HEK293 (cell line): ENCODE results near the gene TMEM119.
A peak's percentile ranks its signal among the peaks of the same experiment; 100 is the strongest.

Source experiments
- CTCF ChIA-PET: fragments of 350-600 bp; formaldehyde crosslinking; extraction: SDS; loops from one replicate; lab custom pipeline; 2021; ENCODE audit warnings: antibody characterized with exemption; lab: Yijun Ruan, JAX
- POLR2A ChIA-PET: fragments of 300-600 bp; formaldehyde crosslinking; extraction: SDS; loops from one replicate; lab custom pipeline; 2020; ENCODE audit warnings: antibody characterized with exemption, inconsistent platforms; lab: Yijun Ruan, JAX
- H3K27ac ChIP-seq: fragments of 200-500 bp; sonication (Bioruptor generic); 2 replicates; pipeline ENCODE4 v1.5.1; 2014; ENCODE audit warnings: low read depth, low read length, control low read depth, inconsistent platforms; ENCODE audit errors: extremely low read depth
- H3K36me3 ChIP-seq, 2 experiments: fragments of 200-500 bp in 1 of 2; sonication (Bioruptor generic) in 1 of 2; 1 replicate in 1 of 2; 2 replicates in 1 of 2; pipeline ENCODE4 v1.5.1; 2014 to 2017; ENCODE audit warnings: inconsistent platforms in 2 of 2, low read length in 2 of 2; ENCODE audit not compliant: control insufficient read depth in 2 of 2, insufficient read depth in 1 of 2
- H3K4me1 ChIP-seq: fragments of 200-500 bp; sonication (Bioruptor generic); 2 replicates; pipeline ENCODE4 v1.5.1; 2014; ENCODE audit warnings: mild to moderate bottlenecking, low read length, inconsistent platforms; ENCODE audit not compliant: control insufficient read depth, insufficient read depth
- H3K4me3 ChIP-seq: 2 replicates; pipeline ENCODE4 v1.5.1; 2011; ENCODE audit warnings: low read depth, mild to moderate bottlenecking, control low read depth, low read length, moderate library complexity
- H3K9me3 ChIP-seq: fragments of 200-500 bp; sonication (Bioruptor generic); 2 replicates; pipeline ENCODE4 v1.5.1; 2014; ENCODE audit warnings: low read depth, low read length, inconsistent platforms; ENCODE audit not compliant: control insufficient read depth, insufficient read depth
- GLI2 ChIP-seq: fragments of 450-650 bp; formaldehyde crosslinking; IDR thresholded peaks from 2 replicates; pipeline ENCODE4; 2017; ENCODE audit warnings: missing biosample characterization, missing genetic modification characterization, low read depth, borderline replicate concordance
- GLIS2 ChIP-seq: fragments of 450-650 bp; formaldehyde crosslinking; IDR thresholded peaks from 2 replicates; pipeline ENCODE4 v1.5.1; 2016; ENCODE audit warnings: missing biosample characterization, missing genetic modification characterization
- KLF10 ChIP-seq: fragments of 450-650 bp; IDR thresholded peaks from 2 replicates; pipeline ENCODE4 v1.5.1; 2018; ENCODE audit warnings: missing biosample characterization, mild to moderate bottlenecking, missing genetic modification characterization
- MZF1 ChIP-seq: fragments of 450-650 bp; formaldehyde crosslinking; IDR thresholded peaks from 2 replicates; pipeline ENCODE4 v1.5.1; 2017; ENCODE audit warnings: missing biosample characterization, missing genetic modification characterization, borderline replicate concordance
- SP3 ChIP-seq: fragments of 450-650 bp; formaldehyde crosslinking; IDR thresholded peaks from 2 replicates; pipeline ENCODE4 v1.5.1; 2016; ENCODE audit warnings: missing biosample characterization, missing genetic modification characterization
- WT1 ChIP-seq: fragments of 450-650 bp; formaldehyde crosslinking; IDR thresholded peaks from 2 replicates; pipeline ENCODE4 v1.5.1; 2016; ENCODE audit warnings: missing biosample characterization, missing genetic modification characterization
- ZFP3 ChIP-seq: fragments of 450-650 bp; formaldehyde crosslinking; IDR thresholded peaks from 2 replicates; pipeline ENCODE4 v1.5.1; 2016; ENCODE audit warnings: low read depth, missing biosample characterization, missing genetic modification characterization
- ZFP41 ChIP-seq: fragments of 450-650 bp; formaldehyde crosslinking; IDR thresholded peaks from 2 replicates; pipeline ENCODE4 v1.5.1; 2016; ENCODE audit warnings: missing biosample characterization, missing genetic modification characterization, borderline replicate concordance
- ZIC2 ChIP-seq: fragments of 450-650 bp; formaldehyde crosslinking; IDR thresholded peaks from 2 replicates; pipeline ENCODE4 v1.5.1; 2016; ENCODE audit warnings: missing biosample characterization, missing genetic modification characterization
- ZNF10 ChIP-seq: fragments of 450-650 bp; formaldehyde crosslinking; IDR thresholded peaks from 2 replicates; pipeline ENCODE4 v1.5.1; 2017; ENCODE audit warnings: missing biosample characterization, missing genetic modification characterization
- ZNF169 ChIP-seq: fragments of 450-650 bp; formaldehyde crosslinking; IDR thresholded peaks from 2 replicates; pipeline ENCODE4 v1.5.1; 2016; ENCODE audit warnings: missing biosample characterization, missing genetic modification characterization
- ZNF184 ChIP-seq: fragments of 450-650 bp; IDR thresholded peaks from 2 replicates; pipeline ENCODE4 v1.5.1; 2018; ENCODE audit warnings: missing biosample characterization, mild to moderate bottlenecking, missing genetic modification characterization
- ZNF19 ChIP-seq: fragments of 450-650 bp; formaldehyde crosslinking; IDR thresholded peaks from 2 replicates; pipeline ENCODE4; 2016; ENCODE audit warnings: missing biosample characterization, missing genetic modification characterization, low read depth
- ZNF266 ChIP-seq: fragments of 450-650 bp; formaldehyde crosslinking; IDR thresholded peaks from 2 replicates; pipeline ENCODE4 v1.5.1; 2016; ENCODE audit warnings: missing biosample characterization, missing genetic modification characterization, low read depth
- ZNF311 ChIP-seq: fragments of 450-650 bp; formaldehyde crosslinking; IDR thresholded peaks from 2 replicates; pipeline ENCODE4 v1.5.1; 2017; ENCODE audit warnings: missing biosample characterization, missing genetic modification characterization, borderline replicate concordance
- ZNF324 ChIP-seq: fragments of 450-650 bp; formaldehyde crosslinking; IDR thresholded peaks from 2 replicates; pipeline ENCODE4 v1.5.1; 2016; ENCODE audit warnings: missing biosample characterization, missing genetic modification characterization
- ZNF416 ChIP-seq: fragments of 450-650 bp; formaldehyde crosslinking; IDR thresholded peaks from 2 replicates; pipeline ENCODE4 v1.5.1; 2016; ENCODE audit warnings: missing biosample characterization, missing genetic modification characterization
- ZNF560 ChIP-seq: fragments of 450-650 bp; formaldehyde crosslinking; IDR thresholded peaks from 2 replicates; pipeline ENCODE4 v1.5.1; 2017; ENCODE audit warnings: missing biosample characterization, missing genetic modification characterization, borderline replicate concordance
- ZNF626 ChIP-seq: fragments of 450-650 bp; sonication (Bioruptor Pico); formaldehyde crosslinking; IDR thresholded peaks from 2 replicates; pipeline ENCODE4 v1.5.1; 2018; ENCODE audit warnings: missing biosample characterization, missing genetic modification characterization, inconsistent platforms
- ZNF629 ChIP-seq: fragments of 450-650 bp; formaldehyde crosslinking; IDR thresholded peaks from 2 replicates; pipeline ENCODE4 v1.5.1; 2017; ENCODE audit warnings: missing biosample characterization, missing genetic modification characterization
- ZNF843 ChIP-seq: fragments of 450-650 bp; formaldehyde crosslinking; IDR thresholded peaks from 2 replicates; pipeline ENCODE4 v1.5.1; 2016; ENCODE audit warnings: missing biosample characterization, missing genetic modification characterization
- TF ChIP-seq, protein P1 (sequence below): fragments of 450-650 bp; formaldehyde crosslinking; IDR thresholded peaks from 2 replicates; pipeline ENCODE4 v1.5.1; 2016; ENCODE audit warnings: missing biosample characterization, missing genetic modification characterization, low read depth
- TF ChIP-seq, protein P2 (sequence below): fragments of 450-650 bp; formaldehyde crosslinking; IDR thresholded peaks from 2 replicates; pipeline ENCODE4 v1.5.1; 2017; ENCODE audit warnings: missing biosample characterization, missing genetic modification characterization
- TF ChIP-seq, protein P3 (sequence below): fragments of 450-650 bp; formaldehyde crosslinking; IDR thresholded peaks from 2 replicates; pipeline ENCODE4 v1.5.1; 2016; ENCODE audit warnings: missing biosample characterization, missing genetic modification characterization
- TF ChIP-seq, protein P4 (sequence below): fragments of 450-650 bp; formaldehyde crosslinking; optimal IDR thresholded peaks from 2 replicates; pipeline ENCODE3; 2016; ENCODE audit warnings: missing biosample characterization, mild to moderate bottlenecking, missing genetic modification characterization
- TF ChIP-seq, protein P5 (sequence below): fragments of 450-650 bp; formaldehyde crosslinking; IDR thresholded peaks from 2 replicates; pipeline ENCODE4 v1.5.1; 2016; ENCODE audit warnings: missing biosample characterization, missing genetic modification characterization

TMEM119 gene

DNA sequence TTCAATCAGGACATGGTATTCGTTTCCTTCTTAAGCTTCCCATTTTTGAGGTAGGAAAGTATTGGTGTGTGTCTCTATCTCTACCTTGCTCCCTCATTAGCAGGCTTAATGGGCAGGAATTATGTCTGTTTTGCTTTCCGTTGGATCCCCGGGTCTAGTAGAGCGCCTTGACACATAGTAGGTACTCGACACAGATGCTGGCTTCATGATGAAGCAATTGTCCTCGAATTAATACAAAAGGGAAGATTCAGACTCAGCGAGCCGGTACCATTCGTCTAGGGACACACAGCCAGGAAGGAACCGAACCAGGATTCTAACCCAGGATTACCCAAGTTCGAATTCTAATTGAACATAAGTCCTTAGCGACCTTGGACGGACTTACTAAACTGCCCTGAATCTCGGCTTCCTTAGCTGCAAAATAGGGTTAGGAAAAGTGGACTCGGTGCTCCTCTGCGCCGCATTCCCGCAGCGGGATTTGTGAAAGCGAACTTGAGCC, 36.0 kb downstream of the TMEM119 start (continued):
- TF ChIP-seq, protein P1, sequence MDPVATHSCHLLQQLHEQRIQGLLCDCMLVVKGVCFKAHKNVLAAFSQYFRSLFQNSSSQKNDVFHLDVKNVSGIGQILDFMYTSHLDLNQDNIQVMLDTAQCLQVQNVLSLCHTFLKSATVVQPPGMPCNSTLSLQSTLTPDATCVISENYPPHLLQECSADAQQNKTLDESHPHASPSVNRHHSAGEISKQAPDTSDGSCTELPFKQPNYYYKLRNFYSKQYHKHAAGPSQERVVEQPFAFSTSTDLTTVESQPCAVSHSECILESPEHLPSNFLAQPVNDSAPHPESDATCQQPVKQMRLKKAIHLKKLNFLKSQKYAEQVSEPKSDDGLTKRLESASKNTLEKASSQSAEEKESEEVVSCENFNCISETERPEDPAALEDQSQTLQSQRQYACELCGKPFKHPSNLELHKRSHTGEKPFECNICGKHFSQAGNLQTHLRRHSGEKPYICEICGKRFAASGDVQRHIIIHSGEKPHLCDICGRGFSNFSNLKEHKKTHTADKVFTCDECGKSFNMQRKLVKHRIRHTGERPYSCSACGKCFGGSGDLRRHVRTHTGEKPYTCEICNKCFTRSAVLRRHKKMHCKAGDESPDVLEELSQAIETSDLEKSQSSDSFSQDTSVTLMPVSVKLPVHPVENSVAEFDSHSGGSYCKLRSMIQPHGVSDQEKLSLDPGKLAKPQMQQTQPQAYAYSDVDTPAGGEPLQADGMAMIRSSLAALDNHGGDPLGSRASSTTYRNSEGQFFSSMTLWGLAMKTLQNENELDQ (tag by site-specific recombination) = no peak
- TF ChIP-seq, protein P2, sequence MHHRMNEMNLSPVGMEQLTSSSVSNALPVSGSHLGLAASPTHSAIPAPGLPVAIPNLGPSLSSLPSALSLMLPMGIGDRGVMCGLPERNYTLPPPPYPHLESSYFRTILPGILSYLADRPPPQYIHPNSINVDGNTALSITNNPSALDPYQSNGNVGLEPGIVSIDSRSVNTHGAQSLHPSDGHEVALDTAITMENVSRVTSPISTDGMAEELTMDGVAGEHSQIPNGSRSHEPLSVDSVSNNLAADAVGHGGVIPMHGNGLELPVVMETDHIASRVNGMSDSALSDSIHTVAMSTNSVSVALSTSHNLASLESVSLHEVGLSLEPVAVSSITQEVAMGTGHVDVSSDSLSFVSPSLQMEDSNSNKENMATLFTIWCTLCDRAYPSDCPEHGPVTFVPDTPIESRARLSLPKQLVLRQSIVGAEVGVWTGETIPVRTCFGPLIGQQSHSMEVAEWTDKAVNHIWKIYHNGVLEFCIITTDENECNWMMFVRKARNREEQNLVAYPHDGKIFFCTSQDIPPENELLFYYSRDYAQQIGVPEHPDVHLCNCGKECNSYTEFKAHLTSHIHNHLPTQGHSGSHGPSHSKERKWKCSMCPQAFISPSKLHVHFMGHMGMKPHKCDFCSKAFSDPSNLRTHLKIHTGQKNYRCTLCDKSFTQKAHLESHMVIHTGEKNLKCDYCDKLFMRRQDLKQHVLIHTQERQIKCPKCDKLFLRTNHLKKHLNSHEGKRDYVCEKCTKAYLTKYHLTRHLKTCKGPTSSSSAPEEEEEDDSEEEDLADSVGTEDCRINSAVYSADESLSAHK (tag by site-specific recombination) = no peak
- TF ChIP-seq ZNF19 (tag by site-specific recombination) (no peak), ZNF311 (no peak), ZNF843 (tag by site-specific recombination) (no peak)

DNA sequence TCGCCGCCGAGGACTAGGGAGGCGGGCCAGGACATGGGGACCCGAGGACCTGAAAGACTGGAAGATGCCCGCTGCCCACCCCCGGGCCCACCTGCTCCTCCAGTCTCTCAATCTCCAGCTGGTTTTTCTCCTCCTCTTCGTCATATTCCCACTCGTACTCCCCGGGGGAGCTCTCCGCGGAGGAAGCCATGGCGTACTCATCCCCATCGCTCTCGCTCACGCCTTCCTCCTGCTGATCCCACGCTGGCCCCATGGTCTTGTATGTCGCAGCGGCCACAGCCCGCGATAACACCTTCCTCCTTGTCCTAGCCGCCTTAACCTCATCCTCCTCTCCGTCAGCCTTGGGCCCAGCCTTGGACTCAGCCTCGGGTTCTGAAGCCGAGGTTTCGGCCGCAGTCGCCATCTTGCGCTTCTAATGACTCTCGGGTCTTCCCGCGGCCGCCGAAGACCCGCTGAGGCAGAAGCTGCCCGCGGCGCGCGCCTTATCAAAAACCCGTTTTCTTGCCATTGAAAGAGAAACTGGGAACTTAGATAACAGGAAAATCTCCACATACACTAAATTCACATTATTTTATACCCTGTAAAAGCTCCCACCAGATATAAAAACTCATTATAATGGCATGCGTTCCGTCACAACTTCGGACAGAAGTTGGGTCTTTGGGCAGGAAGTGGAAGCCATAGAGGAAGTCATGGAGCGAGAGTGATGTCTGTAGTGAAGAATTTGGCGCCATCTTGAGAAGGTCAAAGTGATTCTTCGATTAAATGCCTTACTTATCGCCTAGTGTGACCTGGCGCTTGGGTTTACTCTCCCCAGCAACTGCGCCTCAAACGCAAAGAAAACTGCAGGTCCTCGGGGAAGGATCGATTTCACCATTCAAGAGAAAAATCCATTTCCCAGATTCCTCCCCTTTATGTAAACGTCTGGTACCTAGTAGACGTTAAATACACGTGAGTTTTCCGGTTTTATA, 36.8 kb downstream of the TMEM119 start, which contains the start of gene SART3:
Gene SART3, minus strand, starts transcription at position 422 of the 968 bp plus-strand sequence. Its CDS starts 19 bp downstream, at position 403.
- POLR2A ChIA-PET = interaction anchor here (0.5 to 1.6 kb wide), 5 partner anchors 16 to 1710 kb away, joined by 3 to 6 read pairs (median 4); no protein-coding TSS in a partner anchor
- Histone ChIP-seq H3K36me3 (peaks cover 14 to 41% of the 10 kb centered on the region in 2 experiments), H3K4me1 (0 out of 2 replicates have a peak, but pooled peaks cover 2% of the 10 kb centered on the region), H3K4me3 (peak within 1 kb of the TSS; percentile 97), H3K9me3 (no peaks in the 10 kb centered on the region), H3K27ac (peak within 1 kb of the TSS; percentile 77)
- CTCF ChIA-PET = interaction anchor here (0.6 to 2.5 kb wide), 5 partner anchors 47 to 413 kb away, joined by 3 to 20 read pairs (median 5); no protein-coding TSS in a partner anchor
- no peak for TF ChIP-seq ZFP41 (tag by site-specific recombination)
- TF ChIP-seq, protein P3, sequence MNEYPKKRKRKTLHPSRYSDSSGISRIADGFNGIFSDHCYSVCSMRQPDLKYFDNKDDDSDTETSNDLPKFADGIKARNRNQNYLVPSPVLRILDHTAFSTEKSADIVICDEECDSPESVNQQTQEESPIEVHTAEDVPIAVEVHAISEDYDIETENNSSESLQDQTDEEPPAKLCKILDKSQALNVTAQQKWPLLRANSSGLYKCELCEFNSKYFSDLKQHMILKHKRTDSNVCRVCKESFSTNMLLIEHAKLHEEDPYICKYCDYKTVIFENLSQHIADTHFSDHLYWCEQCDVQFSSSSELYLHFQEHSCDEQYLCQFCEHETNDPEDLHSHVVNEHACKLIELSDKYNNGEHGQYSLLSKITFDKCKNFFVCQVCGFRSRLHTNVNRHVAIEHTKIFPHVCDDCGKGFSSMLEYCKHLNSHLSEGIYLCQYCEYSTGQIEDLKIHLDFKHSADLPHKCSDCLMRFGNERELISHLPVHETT (tag by site-specific recombination) = peak; percentile 83
- TF ChIP-seq, protein P4, sequence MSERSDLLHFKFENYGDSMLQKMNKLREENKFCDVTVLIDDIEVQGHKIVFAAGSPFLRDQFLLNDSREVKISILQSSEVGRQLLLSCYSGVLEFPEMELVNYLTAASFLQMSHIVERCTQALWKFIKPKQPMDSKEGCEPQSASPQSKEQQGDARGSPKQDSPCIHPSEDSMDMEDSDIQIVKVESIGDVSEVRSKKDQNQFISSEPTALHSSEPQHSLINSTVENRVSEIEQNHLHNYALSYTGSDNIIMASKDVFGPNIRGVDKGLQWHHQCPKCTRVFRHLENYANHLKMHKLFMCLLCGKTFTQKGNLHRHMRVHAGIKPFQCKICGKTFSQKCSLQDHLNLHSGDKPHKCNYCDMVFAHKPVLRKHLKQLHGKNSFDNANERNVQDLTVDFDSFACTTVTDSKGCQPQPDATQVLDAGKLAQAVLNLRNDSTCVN (tag by site-specific recombination) = peak; percentile 45
- peak; percentile 50; the same call in 1 of the 2 replicates for TF ChIP-seq GLIS2 (tag by site-specific recombination)
- no peak for TF ChIP-seq GLI2
- TF ChIP-seq KLF10 (tag by site-specific recombination) = peak; percentile 35
- TF ChIP-seq ZNF416 (tag by site-specific recombination) = no peak
- TF ChIP-seq ZNF629 (tag by site-specific recombination) = peak; percentile 72
- no peak for TF ChIP-seq ZNF169 (tag by site-specific recombination)
- TF ChIP-seq ZNF266 (tag by site-specific recombination) = no peak
- 0 out of 2 replicates have a peak, but pooled peaks have one; percentile 33 for TF ChIP-seq ZNF324 (tag by site-specific recombination)
- TF ChIP-seq ZNF560 (tag by site-specific recombination) = no peak
- no peak for TF ChIP-seq ZNF626 (tag by site-specific recombination)
- no peak for TF ChIP-seq ZFP3
- TF ChIP-seq, protein P5, sequence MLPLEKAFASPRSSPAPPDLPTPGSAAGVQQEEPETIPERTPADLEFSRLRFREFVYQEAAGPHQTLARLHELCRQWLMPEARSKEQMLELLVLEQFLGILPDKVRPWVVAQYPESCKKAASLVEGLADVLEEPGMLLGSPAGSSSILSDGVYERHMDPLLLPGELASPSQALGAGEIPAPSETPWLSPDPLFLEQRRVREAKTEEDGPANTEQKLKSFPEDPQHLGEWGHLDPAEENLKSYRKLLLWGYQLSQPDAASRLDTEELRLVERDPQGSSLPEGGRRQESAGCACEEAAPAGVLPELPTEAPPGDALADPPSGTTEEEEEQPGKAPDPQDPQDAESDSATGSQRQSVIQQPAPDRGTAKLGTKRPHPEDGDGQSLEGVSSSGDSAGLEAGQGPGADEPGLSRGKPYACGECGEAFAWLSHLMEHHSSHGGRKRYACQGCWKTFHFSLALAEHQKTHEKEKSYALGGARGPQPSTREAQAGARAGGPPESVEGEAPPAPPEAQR (tag by site-specific recombination) = no peak
- TF ChIP-seq ZNF10 (tag by site-specific recombination) = no peak
- no peak for TF ChIP-seq WT1 (tag by site-specific recombination)
- peak; percentile 66; the same call in 1 of the 2 replicates for TF ChIP-seq ZIC2 (tag by site-specific recombination)
- TF ChIP-seq MZF1 (tag by site-specific recombination) = no peak
- peak; percentile 83 for TF ChIP-seq SP3 (tag by site-specific recombination)
- TF ChIP-seq ZNF184 (tag by site-specific recombination) = no peak
